ENCODE results near the gene ARL16. TPM values are rescaled to one million over a fixed set of nuclear protein-coding genes. Genes with fewer than 3 reads are reported as not detected.

The ARL16 gene
- total and polyA plus RNA-seq, 2 of the 8 experiments (the other 6 are each of a cell fraction or from before 2014, with no cell fraction given), result 37.0 to 60.8 TPM

GRCh38 chr17:81693509-81694210 is 10.1 kb upstream of the ARL16 start (continued):
- TF ChIP-seq CTCF (IDR thresholded peaks at IDR 0.05; ENCODE audit: control extremely low read depth in 1 of 3, insufficient read depth in 1 of 3, low read depth in 1 of 3, low read length in 3 of 3) (peak; percentile 55 to 88 (median 59)), RXRA (IDR thresholded peaks at IDR 0.05; ENCODE audit: insufficient read depth, low read depth, low read length) (no peak), CTBP2 (IDR thresholded peaks at IDR 0.05; ENCODE audit: borderline replicate concordance, insufficient read depth, insufficient read length, low read length) (no peak), POU5F1 (IDR thresholded peaks at IDR 0.05; ENCODE audit: low read depth, low read length) (no peak), RFX5 (IDR thresholded peaks at IDR 0.05; ENCODE audit: borderline replicate concordance, low read depth, low read length) (no peak), SAP30 (IDR thresholded peaks at IDR 0.05; ENCODE audit: insufficient read depth, insufficient replicate concordance, low read length) (no peak)
